MM.1S (cell line): ENCODE results near the gene CSN3.

Source experiments
- CTCF ChIP-seq: fragments of 300-600 bp; sonication (generic); IDR thresholded peaks from 2 replicates; pipeline ENCODE4 v1.5.1; 2016; ENCODE audit warnings: antibody characterized with exemption, low read length, mixed read lengths
- EZH2 ChIP-seq: fragments of 300-600 bp; sonication (generic); optimal IDR thresholded peaks from 2 replicates; pipeline ENCODE3; 2017; ENCODE audit warnings: low read depth, mild to moderate bottlenecking, antibody characterized with exemption, low read length, mixed read lengths
- EZH2phosphoT487 ChIP-seq: fragments of 300-600 bp; sonication (generic); IDR thresholded peaks from 2 replicates; pipeline ENCODE4 v1.6.1; 2018; ENCODE audit warnings: antibody characterized with exemption, low read length

GRCh38 chr4:70299643-70300042, 57.2 kb downstream of the CSN3 start:
- TF ChIP-seq CTCF = no peak
- no peak for TF ChIP-seq EZH2
- TF ChIP-seq EZH2phosphoT487 = no peak
